ENCODE results near the gene TTPAL.

Gene TTPAL

DNA sequence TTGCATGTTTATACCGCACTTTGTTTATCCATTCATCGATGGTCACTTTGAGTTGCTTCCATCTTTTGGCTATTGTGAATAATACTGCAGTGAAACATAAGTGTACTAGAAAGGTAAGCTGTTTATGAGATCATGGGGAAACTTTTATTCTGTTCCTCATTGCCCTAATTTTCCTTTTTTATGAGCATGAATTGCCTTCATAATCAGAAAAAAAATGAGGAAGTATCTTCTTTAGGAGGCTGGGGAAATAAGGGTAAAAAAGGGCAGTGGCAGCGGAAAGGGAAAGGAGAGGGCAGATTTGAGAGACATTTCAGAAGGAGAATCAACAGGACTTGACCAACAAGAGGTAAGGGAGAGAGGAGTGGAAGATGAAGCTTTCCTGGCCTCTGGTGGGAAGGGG, 60.5 kb downstream of the TTPAL start:
- TF ChIP-seq GLI4 (tag by site-specific recombination; IDR thresholded peaks at IDR 0.05) (no peak), PRDM1 (tag by site-specific recombination; IDR thresholded peaks at IDR 0.05) (peak; percentile 65)
- no peaks in the 10 kb centered on the region for H3K36me3 ChIP-seq (ENCODE audit: control insufficient read depth in 2 of 2, insufficient read depth in 1 of 2, low read length in 2 of 2)
- no peak overlapping the region for H3K27ac ChIP-seq (ENCODE audit: extremely low read depth, low read depth, low read length)
- H3K4me1 ChIP-seq (ENCODE audit: control insufficient read depth, insufficient read depth, low read length), result peaks cover 6% of the 10 kb centered on the region; the same call in 1 of the 2 replicates
- POLR2A ChIA-PET, result no interaction called here
- no peaks in the 10 kb centered on the region for H3K9me3 ChIP-seq (ENCODE audit: control insufficient read depth, insufficient read depth, low read depth, low read length)
- CTCF ChIA-PET, result interaction anchor here (0.5 to 1.9 kb wide), 4 partner anchors 55 to 331 kb away, joined by 3 to 5 read pairs (median 3); no protein-coding TSS in a partner anchor
- H3K4me3 ChIP-seq (ENCODE audit: low read depth, low read length), result no peak overlapping the region

GRCh38 chr20:44537993-44538392, 62.3 kb downstream of the TTPAL start:
- ChIA-PET CTCF (interaction anchor here (0.6 to 1.3 kb wide), 4 partner anchors 9 to 131 kb away, joined by 3 to 4 read pairs (median 4); no protein-coding TSS in a partner anchor), POLR2A (no interaction called here)
- H3K27ac ChIP-seq (ENCODE audit: extremely low read depth, low read depth, low read length), result no peak overlapping the region
- no peaks in the 10 kb centered on the region for H3K9me3 ChIP-seq (ENCODE audit: control insufficient read depth, insufficient read depth, low read depth, low read length)
- no peak overlapping the region for H3K4me3 ChIP-seq (ENCODE audit: low read depth, low read length)
- no peaks in the 10 kb centered on the region for H3K36me3 ChIP-seq (ENCODE audit: control insufficient read depth in 2 of 2, insufficient read depth in 1 of 2, low read length in 2 of 2)
- H3K4me1 ChIP-seq (ENCODE audit: control insufficient read depth, insufficient read depth, low read length), result peaks cover 2% of the 10 kb centered on the region; the same call in 1 of the 2 replicates
- TF ChIP-seq SP7 (tag by site-specific recombination; IDR thresholded peaks at IDR 0.05) (no peak), ZNF416 (tag by site-specific recombination; IDR thresholded peaks at IDR 0.05) (no peak), ZNF610 (tag by site-specific recombination; IDR thresholded peaks at IDR 0.05; ENCODE audit: borderline replicate concordance) (no peak), OVOL3 (tag by site-specific recombination; IDR thresholded peaks at IDR 0.05) (no peak), ZNF302 (tag by site-specific recombination; IDR thresholded peaks at IDR 0.05; ENCODE audit: low read depth) (no peak), BCL11B (tag by site-specific recombination; IDR thresholded peaks at IDR 0.05; ENCODE audit: low read depth) (no peak), SP3 (tag by site-specific recombination; IDR thresholded peaks at IDR 0.05) (no peak), ZNF777 (tag by site-specific recombination; IDR thresholded peaks at IDR 0.05; ENCODE audit: borderline replicate concordance) (no peak), BCL11A (tag by site-specific recombination; IDR thresholded peaks at IDR 0.05; ENCODE audit: low read depth) (no peak), ZNF549 (tag by site-specific recombination; IDR thresholded peaks at IDR 0.05) (no peak), ZNF274 (IDR thresholded peaks at IDR 0.05; ENCODE audit: low read length) (no peak), ZNF274 (tag by site-specific recombination; IDR thresholded peaks at IDR 0.05; ENCODE audit: borderline replicate concordance) (no peak), ZNF169 (tag by site-specific recombination; IDR thresholded peaks at IDR 0.05) (no peak), ZNF350 (tag by site-specific recombination; IDR thresholded peaks at IDR 0.05) (no peak), ZNF510 (tag by site-specific recombination; IDR thresholded peaks at IDR 0.05; ENCODE audit: insufficient replicate concordance) (no peak), SP2 (tag by site-specific recombination; IDR thresholded peaks at IDR 0.05) (no peak), ZNF24 (tag by site-specific recombination; IDR thresholded peaks at IDR 0.05) (no peak)
- TF ChIP-seq, protein P1, sequence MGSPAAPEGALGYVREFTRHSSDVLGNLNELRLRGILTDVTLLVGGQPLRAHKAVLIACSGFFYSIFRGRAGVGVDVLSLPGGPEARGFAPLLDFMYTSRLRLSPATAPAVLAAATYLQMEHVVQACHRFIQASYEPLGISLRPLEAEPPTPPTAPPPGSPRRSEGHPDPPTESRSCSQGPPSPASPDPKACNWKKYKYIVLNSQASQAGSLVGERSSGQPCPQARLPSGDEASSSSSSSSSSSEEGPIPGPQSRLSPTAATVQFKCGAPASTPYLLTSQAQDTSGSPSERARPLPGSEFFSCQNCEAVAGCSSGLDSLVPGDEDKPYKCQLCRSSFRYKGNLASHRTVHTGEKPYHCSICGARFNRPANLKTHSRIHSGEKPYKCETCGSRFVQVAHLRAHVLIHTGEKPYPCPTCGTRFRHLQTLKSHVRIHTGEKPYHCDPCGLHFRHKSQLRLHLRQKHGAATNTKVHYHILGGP (tag by site-specific recombination; IDR thresholded peaks at IDR 0.05), result no peak

DNA sequence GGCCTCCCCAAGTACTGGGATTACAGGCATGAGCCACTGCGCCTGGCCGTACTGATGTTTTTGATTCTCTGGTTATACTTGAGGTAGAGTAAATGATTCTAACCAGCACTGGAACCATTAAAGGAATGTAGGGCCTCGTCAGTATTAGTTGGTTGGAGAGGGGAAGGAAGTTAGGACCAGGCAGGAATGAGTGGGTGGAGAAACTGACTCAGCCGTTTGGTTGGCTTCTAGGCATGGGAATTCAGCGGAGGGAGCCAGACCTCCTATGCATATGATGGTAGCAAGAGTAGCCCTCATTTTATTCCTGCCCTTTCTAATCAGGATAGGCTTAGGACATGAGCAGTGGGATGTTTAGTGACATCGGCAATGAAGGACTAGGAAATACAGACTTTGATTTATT, 65.2 kb downstream of the TTPAL start:
- Histone ChIP-seq H3K4me1 (ENCODE audit: control insufficient read depth, insufficient read depth, low read length) (no peaks in the 10 kb centered on the region), H3K27ac (ENCODE audit: extremely low read depth, low read depth, low read length) (no peak overlapping the region), H3K9me3 (ENCODE audit: control insufficient read depth, insufficient read depth, low read depth, low read length) (no peaks in the 10 kb centered on the region), H3K36me3 (ENCODE audit: control insufficient read depth in 2 of 2, insufficient read depth in 1 of 2, low read length in 2 of 2) (no peaks in the 10 kb centered on the region), H3K4me3 (ENCODE audit: low read depth, low read length) (no peak overlapping the region)
- CTCF ChIA-PET, result no interaction called here
- POLR2A ChIA-PET, result interaction anchor here (1.2 kb wide), 1 partner anchor 65 kb away, joined by 3 read pairs; the partner anchor contains the start of gene TTPAL
- TF ChIP-seq EGR2 (tag by site-specific recombination; IDR thresholded peaks at IDR 0.05; ENCODE audit: low read depth) (peak; percentile 24; the same call in 1 of the 2 replicates), ZFHX2 (tag by site-specific recombination; conservative IDR thresholded peaks at IDR 0.05) (peak; percentile 57), TRIM28 (IDR thresholded peaks at IDR 0.05; ENCODE audit: borderline replicate concordance, low read length) (no peak)
